HepG2 (cell line): Measurements from ENCODE around the gene TM9SF4. TPM values are rescaled to one million over a fixed set of nuclear protein-coding genes. Genes with fewer than 3 reads are reported as not detected.
A peak's percentile ranks its signal among the peaks of the same experiment; 100 is the strongest.

Experiments used
- ASH2L ChIP-seq: fragments of 300-600, 200-600 bp; sonication (generic); IDR thresholded peaks from 2 replicates; pipeline ENCODE4 v1.7.0; 2017; ENCODE audit warnings: low read depth, mild to moderate bottlenecking, moderate library complexity, mixed read lengths, low read length; ENCODE audit not compliant: insufficient read length
- ELF3 ChIP-seq: IDR thresholded peaks from 2 replicates; pipeline ENCODE4 v1.6.1; 2016; ENCODE audit warnings: missing genetic modification reagents, missing compliant biosample characterization
- EP300 ChIP-seq, 3 experiments: sonication (generic) in 1 of 3; formaldehyde crosslinking in 1 of 3; IDR thresholded peaks; 2 replicates each; pipeline versions ENCODE4 v1.5.1 to v1.6.1; 2011 to 2020; ENCODE audit warnings: low read depth in 2 of 3, low read length in 2 of 3, borderline replicate concordance in 1 of 3, improper control_type of control experiment in 1 of 3, mild to moderate bottlenecking in 1 of 3, missing genetic modification reagents in 1 of 3, moderate library complexity in 1 of 3
- FOXO1 ChIP-seq: sonication (generic); formaldehyde crosslinking; IDR thresholded peaks from 2 replicates; pipeline ENCODE4 v1.4.0; 2020; ENCODE audit warnings: missing genetic modification reagents
- HIVEP1 ChIP-seq: sonication (generic); formaldehyde crosslinking; IDR thresholded peaks from 2 replicates; pipeline ENCODE4 v1.4.0; 2020; ENCODE audit warnings: mild to moderate bottlenecking, missing genetic modification reagents
- PAX8 ChIP-seq: sonication (generic); formaldehyde crosslinking; IDR thresholded peaks from 2 replicates; pipeline ENCODE4 v1.8.0; 2022; ENCODE audit warnings: mild to moderate bottlenecking, missing genetic modification reagents, borderline replicate concordance
- POLR2G ChIP-seq: fragments of 200-400 bp; formaldehyde crosslinking; IDR thresholded peaks from 2 replicates; pipeline ENCODE4 v1.6.1; 2018; ENCODE audit warnings: mild to moderate bottlenecking, low read depth, low read length, moderate library complexity
- PRDM15 ChIP-seq: sonication (generic); formaldehyde crosslinking; IDR thresholded peaks from 2 replicates; pipeline ENCODE4 v1.4.0; 2020; ENCODE audit warnings: missing genetic modification reagents
- THAP8 ChIP-seq: sonication (generic); formaldehyde crosslinking; IDR thresholded peaks from 2 replicates; pipeline ENCODE4 v1.5.1; 2020; ENCODE audit warnings: missing genetic modification reagents, mild to moderate bottlenecking, borderline replicate concordance
- UBTF ChIP-seq: sonication (generic); formaldehyde crosslinking; IDR thresholded peaks from 2 replicates; pipeline ENCODE4 v1.4.0; 2020; ENCODE audit warnings: mild to moderate bottlenecking, missing genetic modification reagents
- ZNF224 ChIP-seq: sonication (generic); formaldehyde crosslinking; IDR thresholded peaks from 2 replicates; pipeline ENCODE4 v1.5.0; 2020; ENCODE audit warnings: mild to moderate bottlenecking, missing genetic modification reagents
- ZNF512 ChIP-seq: sonication (generic); formaldehyde crosslinking; IDR thresholded peaks from 2 replicates; pipeline ENCODE4 v1.4.0; 2020; ENCODE audit warnings: mild to moderate bottlenecking, missing genetic modification reagents
- ZNF513 ChIP-seq: sonication (generic); formaldehyde crosslinking; conservative IDR thresholded peaks from 2 replicates; pipeline ENCODE4 v1.5.0; 2020; ENCODE audit warnings: missing genetic modification reagents
- ZNF556 ChIP-seq: sonication (generic); formaldehyde crosslinking; IDR thresholded peaks from 2 replicates; pipeline ENCODE4 v1.4.0; 2020; ENCODE audit warnings: mild to moderate bottlenecking, missing genetic modification reagents, borderline replicate concordance
- ZNF576 ChIP-seq: sonication (generic); formaldehyde crosslinking; IDR thresholded peaks from 2 replicates; pipeline ENCODE4 v1.4.0; 2020; ENCODE audit warnings: mild to moderate bottlenecking, missing genetic modification reagents
- ZNF768 ChIP-seq: sonication (generic); formaldehyde crosslinking; IDR thresholded peaks from 2 replicates; pipeline ENCODE4 v1.4.0; 2020; ENCODE audit warnings: missing genetic modification reagents
- polyA plus RNA-seq, 8 experiments: library from polyadenylated mRNA; depleted of rRNA in 3 of 8; stranded (reverse) in 7 of 8; unstranded in 1 of 8; fragments of >200 nt; fragmentation: Illumina TruSeq in 4 of 8; extraction: Trizol in 4 of 8; gene quantifications; 2 replicates each; pipeline versions ENCODE4 v1.2.1 to v1.2.3, GENCODE V29; 2011 to 2016; ENCODE audit warnings: low read depth in 4 of 8, missing spikeins in 1 of 8, mixed read lengths in 1 of 8; ENCODE audit not compliant: insufficient read depth in 1 of 8
- total RNA-seq, 5 experiments: library from RNA; depleted of rRNA; stranded (reverse); fragments of >200 nt; fragmentation: Illumina TruSeq; extraction: Trizol; gene quantifications; 2 replicates each; pipeline ENCODE4 v1.2.3, GENCODE V29; 2016; ENCODE audit warnings: low read depth in 1 of 5

TM9SF4 gene
- total and polyA plus RNA-seq, 2 of the 13 experiments (the other 11 are each of a cell fraction or from before 2014, with no cell fraction given) = 53.5 to 171 TPM

GRCh38 chr20:32190616-32191415, 81.3 kb downstream of the TM9SF4 start (continued):
- TF ChIP-seq UBTF (CRISPR knock-in tag) (0 out of 2 replicates have a peak, but pooled peaks have one; percentile 31), PRDM15 (CRISPR knock-in tag) (peak; percentile 90), PAX8 (CRISPR knock-in tag) (0 out of 2 replicates have a peak, but pooled peaks have one; percentile 25), ZNF224 (no peak), FOXO1 (peak; percentile 13; the same call in 1 of the 2 replicates), ZNF576 (CRISPR knock-in tag) (0 out of 2 replicates have a peak, but pooled peaks have one; percentile 37), THAP8 (no peak), ASH2L (no peak), HIVEP1 (CRISPR knock-in tag) (0 out of 2 replicates have a peak, but pooled peaks have one; percentile 30), ZNF512 (CRISPR knock-in tag) (no peak), ZNF556 (no peak), ZNF513 (CRISPR knock-in tag) (no peak), ZNF768 (CRISPR knock-in tag) (no peak), ELF3 (CRISPR knock-in tag) (no peak), POLR2G (peak; percentile 59; the same call in 1 of the 2 replicates), EP300 (IDR thresholded peaks at IDR 0.05; ENCODE audit: low read depth in 2 of 2, low read length in 2 of 2) (no peak), EP300 (CRISPR knock-in tag; IDR thresholded peaks at IDR 0.05; ENCODE audit: borderline replicate concordance) (no peak)
